ENCODE measurements around the gene FOXD3.

FOXD3 gene

GRCh38 chr1:63359561-63359960 is 37.2 kb downstream of the FOXD3 start:
- no peak for TF ChIP-seq POLR2AphosphoS5 (IDR thresholded peaks at IDR 0.05; ENCODE audit: low read depth, low read length)
- TF ChIP-seq SIN3A (IDR thresholded peaks at IDR 0.05; ENCODE audit: borderline replicate concordance, insufficient read depth, low read length), result no peak
- TF ChIP-seq FOXP2 (optimal IDR thresholded peaks at IDR 0.05; ENCODE audit: borderline replicate concordance, extremely low read depth, extremely low read length, insufficient read depth), result no peak
- no peak for TF ChIP-seq TAF1 (IDR thresholded peaks at IDR 0.05; ENCODE audit: borderline replicate concordance, insufficient read depth, low read length)
- no peak for TF ChIP-seq REST (IDR thresholded peaks at IDR 0.05; ENCODE audit: insufficient read depth in 1 of 2, low read depth in 2 of 2, low read length in 2 of 2)

DNA sequence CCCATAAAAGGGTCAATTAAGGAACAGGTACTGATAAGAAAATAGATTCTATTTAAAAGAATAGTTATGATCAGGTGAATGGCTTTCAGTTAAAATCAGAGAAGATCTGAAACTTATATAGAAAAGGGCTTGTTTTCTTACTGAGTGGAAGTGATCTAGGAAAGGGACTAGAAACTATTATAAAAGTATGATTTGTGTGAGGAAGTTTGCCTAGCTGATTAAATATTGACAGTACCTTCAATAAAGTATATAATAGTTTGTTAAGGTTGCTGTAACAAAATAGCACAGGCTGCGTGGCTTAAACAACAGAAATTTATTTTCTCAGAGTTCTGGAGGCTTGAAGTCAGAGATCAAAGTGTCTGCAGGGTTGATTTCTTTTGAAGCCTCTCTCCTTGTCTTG is 39.7 kb downstream of the FOXD3 start:
- TF ChIP-seq TAF1 (IDR thresholded peaks at IDR 0.05; ENCODE audit: borderline replicate concordance, insufficient read depth, low read length), result no peak
- no peak for TF ChIP-seq REST (IDR thresholded peaks at IDR 0.05; ENCODE audit: insufficient read depth in 1 of 2, low read depth in 2 of 2, low read length in 2 of 2)
- no peak for TF ChIP-seq POLR2AphosphoS5 (IDR thresholded peaks at IDR 0.05; ENCODE audit: low read depth, low read length)
- TF ChIP-seq SIN3A (IDR thresholded peaks at IDR 0.05; ENCODE audit: borderline replicate concordance, insufficient read depth, low read length), result no peak
- no peak for TF ChIP-seq FOXP2 (optimal IDR thresholded peaks at IDR 0.05; ENCODE audit: borderline replicate concordance, extremely low read depth, extremely low read length, insufficient read depth)

- no peak for TF ChIP-seq REST (IDR thresholded peaks at IDR 0.05; ENCODE audit: insufficient read depth in 1 of 2, low read depth in 2 of 2, low read length in 2 of 2)
- TF ChIP-seq POLR2AphosphoS5 (IDR thresholded peaks at IDR 0.05; ENCODE audit: low read depth, low read length), result no peak
- no peak for TF ChIP-seq TAF1 (IDR thresholded peaks at IDR 0.05; ENCODE audit: borderline replicate concordance, insufficient read depth, low read length)
- TF ChIP-seq FOXP2 (optimal IDR thresholded peaks at IDR 0.05; ENCODE audit: borderline replicate concordance, extremely low read depth, extremely low read length, insufficient read depth), result no peak
- no peak for TF ChIP-seq SIN3A (IDR thresholded peaks at IDR 0.05; ENCODE audit: borderline replicate concordance, insufficient read depth, low read length)
These were observed 40.2 kb downstream of the FOXD3 start for GRCh38 chr1:63362578-63362977.

- TF ChIP-seq POLR2AphosphoS5 (IDR thresholded peaks at IDR 0.05; ENCODE audit: low read depth, low read length), result no peak
- no peak for TF ChIP-seq REST (IDR thresholded peaks at IDR 0.05; ENCODE audit: insufficient read depth in 1 of 2, low read depth in 2 of 2, low read length in 2 of 2)
- TF ChIP-seq TAF1 (IDR thresholded peaks at IDR 0.05; ENCODE audit: borderline replicate concordance, insufficient read depth, low read length), result no peak
- no peak for TF ChIP-seq SIN3A (IDR thresholded peaks at IDR 0.05; ENCODE audit: borderline replicate concordance, insufficient read depth, low read length)
These were observed 40.6 kb downstream of the FOXD3 start for GRCh38 chr1:63363014-63363413.

- TF ChIP-seq SIN3A (IDR thresholded peaks at IDR 0.05; ENCODE audit: borderline replicate concordance, insufficient read depth, low read length) (no peak), REST (IDR thresholded peaks at IDR 0.05; ENCODE audit: insufficient read depth in 1 of 2, low read depth in 2 of 2, low read length in 2 of 2) (no peak), TAF1 (IDR thresholded peaks at IDR 0.05; ENCODE audit: borderline replicate concordance, insufficient read depth, low read length) (no peak), FOXP2 (optimal IDR thresholded peaks at IDR 0.05; ENCODE audit: borderline replicate concordance, extremely low read depth, extremely low read length, insufficient read depth) (no peak), POLR2AphosphoS5 (IDR thresholded peaks at IDR 0.05; ENCODE audit: low read depth, low read length) (no peak)
These were observed 44.5 kb downstream of the FOXD3 start for GRCh38 chr1:63366908-63367214.
